NB4 (cell line): Measurements from ENCODE around the gene LRRIQ3.
A peak's percentile ranks its signal among the peaks of the same experiment; 100 is the strongest.

Experiments
- DNase-seq: peaks from one replicate; pipeline ENCODE4 v3.0.0; 2010; ENCODE audit warnings: low read depth
- H3K4me3 ChIP-seq: one replicate; pipeline ENCODE4 v1.5.1; 2011; ENCODE audit warnings: mild to moderate bottlenecking, low read depth, low read length, moderate library complexity
- MYC ChIP-seq: IDR thresholded peaks from 2 replicates; pipeline ENCODE4 v1.6.1; 2011; ENCODE audit warnings: low read depth, low read length
- POLR2A ChIP-seq: IDR thresholded peaks from 2 replicates; pipeline ENCODE4 v1.6.1; 2011; ENCODE audit warnings: mild to moderate bottlenecking; ENCODE audit not compliant: insufficient read length; ENCODE audit errors: extremely low read depth
- TF ChIP-seq, protein P1 (sequence below): IDR thresholded peaks from 2 replicates; pipeline ENCODE4 v1.6.1; 2011; ENCODE audit warnings: low read depth, low read length
- TF ChIP-seq, protein P2 (sequence below): IDR thresholded peaks from one replicate; pipeline ENCODE4 v1.5.1; 2012; ENCODE audit warnings: low read depth, low read length

LRRIQ3 gene, protein sequence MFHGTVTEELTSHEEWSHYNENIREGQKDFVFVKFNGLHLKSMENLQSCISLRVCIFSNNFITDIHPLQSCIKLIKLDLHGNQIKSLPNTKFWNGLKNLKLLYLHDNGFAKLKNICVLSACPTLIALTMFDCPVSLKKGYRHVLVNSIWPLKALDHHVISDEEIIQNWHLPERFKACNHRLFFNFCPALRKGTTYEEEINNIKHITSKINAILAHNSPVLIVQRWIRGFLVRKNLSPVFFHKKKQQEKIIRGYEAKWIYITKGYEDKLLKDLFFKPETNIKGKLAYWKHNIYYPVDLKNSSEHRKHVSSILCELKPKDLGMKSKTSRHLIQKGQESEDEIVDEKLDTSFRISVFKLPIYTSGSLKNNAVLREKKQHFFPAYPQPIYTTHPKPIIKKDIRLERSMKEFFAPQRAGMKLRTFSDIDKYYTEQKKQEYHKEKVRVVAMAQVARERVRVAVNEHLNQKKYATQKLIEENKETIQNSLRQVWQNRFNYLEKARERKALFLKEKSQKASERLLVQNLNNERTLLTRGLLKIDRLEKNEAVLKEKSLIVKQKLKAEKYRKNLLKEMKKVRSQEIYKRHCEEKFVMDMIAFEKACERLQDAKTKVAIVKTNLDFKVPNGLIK

DNA sequence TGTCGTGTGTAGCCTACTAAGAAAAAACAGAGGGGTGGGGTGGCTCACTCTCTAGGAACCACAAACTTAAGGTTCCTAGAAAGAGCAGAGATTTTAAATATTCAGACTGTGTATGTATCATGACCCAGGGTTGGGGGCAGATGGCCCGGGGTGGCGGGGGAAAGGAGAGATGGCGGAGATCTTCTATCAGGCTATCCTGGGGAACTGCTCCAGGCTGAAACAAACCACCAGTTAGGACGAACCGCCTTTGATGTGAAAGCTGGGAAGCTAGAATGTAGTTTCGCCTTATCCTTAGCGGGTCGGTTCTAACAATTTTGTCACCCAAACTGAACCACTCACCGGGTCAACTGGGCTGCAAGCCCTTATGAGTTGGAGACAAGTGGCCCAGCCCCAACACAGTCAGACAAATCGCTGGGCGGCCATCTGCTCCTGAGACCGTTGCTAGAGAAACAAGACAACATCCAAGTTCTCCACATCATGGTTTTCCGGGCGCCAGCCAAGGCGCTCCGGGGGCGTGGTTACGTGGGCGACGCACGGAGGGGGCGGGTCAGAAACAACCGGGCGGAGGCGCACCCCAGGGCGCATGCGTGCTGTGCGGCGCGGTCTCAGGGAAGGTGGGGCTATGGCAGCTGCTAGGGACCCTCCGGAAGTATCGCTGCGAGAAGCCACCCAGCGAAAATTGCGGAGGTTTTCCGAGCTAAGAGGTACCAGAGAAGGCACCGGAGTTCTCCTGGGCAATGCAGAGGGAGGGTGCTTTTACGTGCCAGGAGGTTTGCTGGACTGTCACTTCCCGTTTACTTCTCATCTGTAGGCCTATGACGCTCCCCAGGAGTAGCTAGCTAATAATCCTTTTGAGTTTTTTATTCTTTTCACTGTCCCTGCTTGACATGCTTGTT is at the start of gene LRRIQ3, which contains the start of gene FPGT:
Gene LRRIQ3 (minus strand): TSS at position 520 of the 896 bp plus-strand sequence. CDS start 14,492 bp downstream, outside the sequence.
Gene FPGT (plus strand): TSS at position 586 of the 896 bp plus-strand sequence. CDS start 37 bp downstream, at position 623.
- peak within 1 kb of the TSS; percentile 73 for H3K4me3 ChIP-seq
- TF ChIP-seq, protein P1, sequence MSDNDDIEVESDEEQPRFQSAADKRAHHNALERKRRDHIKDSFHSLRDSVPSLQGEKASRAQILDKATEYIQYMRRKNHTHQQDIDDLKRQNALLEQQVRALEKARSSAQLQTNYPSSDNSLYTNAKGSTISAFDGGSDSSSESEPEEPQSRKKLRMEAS: no peak
- TF ChIP-seq POLR2A: peak; percentile 23
- peak; percentile 88 for DNase-seq

DNA sequence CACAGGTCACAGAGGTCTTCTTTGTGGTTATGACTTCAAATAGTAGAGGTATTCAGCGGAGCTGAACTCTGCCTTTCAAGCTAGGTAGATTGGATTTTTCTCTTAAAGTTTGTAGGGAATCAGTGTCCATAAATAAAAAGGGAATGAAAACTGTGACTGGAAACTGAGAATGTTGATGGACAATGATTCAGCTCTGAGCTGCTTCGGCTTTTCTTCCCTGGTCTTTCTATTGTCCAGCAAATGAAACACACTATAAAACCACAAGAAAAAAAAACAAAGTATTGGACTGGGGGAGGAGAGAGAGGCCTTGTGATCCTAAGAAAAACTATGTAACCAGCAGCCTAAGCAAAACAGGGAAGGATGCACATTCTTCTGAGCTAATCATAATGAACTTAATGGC is 48.3 kb upstream of the LRRIQ3 start:
- no peak for DNase-seq
- no peak overlapping the region for H3K4me3 ChIP-seq
- no peak for TF ChIP-seq POLR2A
- TF ChIP-seq, protein P1: no peak
- no peak for TF ChIP-seq MYC
- TF ChIP-seq, protein P2, sequence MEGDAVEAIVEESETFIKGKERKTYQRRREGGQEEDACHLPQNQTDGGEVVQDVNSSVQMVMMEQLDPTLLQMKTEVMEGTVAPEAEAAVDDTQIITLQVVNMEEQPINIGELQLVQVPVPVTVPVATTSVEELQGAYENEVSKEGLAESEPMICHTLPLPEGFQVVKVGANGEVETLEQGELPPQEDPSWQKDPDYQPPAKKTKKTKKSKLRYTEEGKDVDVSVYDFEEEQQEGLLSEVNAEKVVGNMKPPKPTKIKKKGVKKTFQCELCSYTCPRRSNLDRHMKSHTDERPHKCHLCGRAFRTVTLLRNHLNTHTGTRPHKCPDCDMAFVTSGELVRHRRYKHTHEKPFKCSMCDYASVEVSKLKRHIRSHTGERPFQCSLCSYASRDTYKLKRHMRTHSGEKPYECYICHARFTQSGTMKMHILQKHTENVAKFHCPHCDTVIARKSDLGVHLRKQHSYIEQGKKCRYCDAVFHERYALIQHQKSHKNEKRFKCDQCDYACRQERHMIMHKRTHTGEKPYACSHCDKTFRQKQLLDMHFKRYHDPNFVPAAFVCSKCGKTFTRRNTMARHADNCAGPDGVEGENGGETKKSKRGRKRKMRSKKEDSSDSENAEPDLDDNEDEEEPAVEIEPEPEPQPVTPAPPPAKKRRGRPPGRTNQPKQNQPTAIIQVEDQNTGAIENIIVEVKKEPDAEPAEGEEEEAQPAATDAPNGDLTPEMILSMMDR: no peak

DNA sequence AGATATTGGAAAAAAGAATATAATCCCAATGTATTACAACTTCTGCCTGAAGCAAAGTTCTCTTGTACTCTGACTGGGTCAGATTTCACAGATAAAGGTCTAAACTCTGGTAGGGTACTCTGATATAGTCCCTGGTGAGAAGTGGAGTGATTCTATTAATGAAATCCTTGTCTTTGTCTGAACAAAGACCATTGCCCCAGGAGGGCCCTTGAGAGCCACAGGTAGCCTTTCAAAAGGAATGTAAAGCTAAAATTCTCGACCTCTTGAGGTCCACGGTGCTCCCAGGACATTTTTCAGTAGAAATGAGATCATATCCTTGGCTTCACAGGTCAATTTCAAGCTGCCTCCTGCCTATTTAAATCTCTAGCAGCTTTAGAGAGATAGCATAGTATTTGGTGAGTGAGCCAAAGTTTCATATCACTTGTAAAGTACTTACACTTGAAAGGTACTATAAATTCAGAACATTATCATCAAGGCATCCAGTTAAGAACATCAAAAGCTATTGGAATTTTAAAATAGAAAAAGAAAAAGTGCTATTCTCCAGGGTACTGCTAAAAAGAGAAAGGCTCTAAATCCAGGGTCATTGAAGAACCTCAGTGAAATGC is 47.3 kb upstream of the LRRIQ3 start:
- no peak overlapping the region for H3K4me3 ChIP-seq
- DNase-seq: no peak
- no peak for TF ChIP-seq POLR2A
- TF ChIP-seq, protein P1: no peak
- TF ChIP-seq, protein P2: no peak
- TF ChIP-seq MYC: no peak

DNA sequence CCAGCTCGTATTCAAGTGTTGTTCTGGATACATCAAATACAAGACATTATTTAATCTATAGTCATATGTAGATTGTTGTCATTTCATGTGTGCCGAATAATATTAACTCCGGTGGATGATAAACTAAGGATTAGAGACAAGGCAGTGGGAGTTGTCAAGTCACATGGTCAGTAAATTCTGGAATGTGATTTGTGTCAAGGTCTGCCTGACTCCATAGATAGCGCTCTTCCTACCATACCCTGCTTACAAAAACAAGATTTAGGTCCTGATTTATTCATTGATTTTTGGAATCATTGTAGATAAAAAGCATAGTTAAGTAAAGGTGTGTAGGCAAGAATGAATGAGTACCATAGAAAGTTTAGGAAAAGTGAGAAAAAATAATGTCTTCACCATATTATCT is 39.8 kb upstream of the LRRIQ3 start:
- no peak for DNase-seq
- H3K4me3 ChIP-seq: no peak overlapping the region
- TF ChIP-seq, protein P1: no peak
- TF ChIP-seq MYC (no peak), POLR2A (no peak)
- TF ChIP-seq, protein P2: no peak

DNA sequence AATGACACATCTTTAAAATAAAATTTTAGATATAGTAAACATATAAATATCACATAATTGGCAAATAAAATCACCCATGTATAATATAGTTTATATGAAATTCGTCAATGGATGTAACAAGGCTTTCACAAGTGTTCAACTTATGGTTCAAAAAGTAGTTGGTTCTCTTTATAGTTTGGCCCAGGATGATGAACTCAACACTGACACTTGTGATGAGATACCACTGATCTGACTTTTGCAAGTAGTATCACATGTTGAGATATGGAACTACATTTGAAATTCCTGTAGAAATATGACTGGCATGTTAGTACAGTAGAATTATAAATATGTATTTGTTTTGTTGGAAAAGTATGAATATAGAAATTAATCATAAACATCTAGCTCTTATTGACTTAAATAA is 39.1 kb upstream of the LRRIQ3 start:
- no peak overlapping the region for H3K4me3 ChIP-seq
- DNase-seq: no peak
- TF ChIP-seq, protein P2: no peak
- no peak for TF ChIP-seq MYC
- TF ChIP-seq POLR2A: no peak
- TF ChIP-seq, protein P1: no peak
